GM10266 (cell line): ENCODE results near the gene IFFO2.
"Not testable (repeated sequence)": the region's sequence is repeated elsewhere in the genome, so short reads cannot be mapped to it uniquely, and the experiment has no call there.

Experiments
- DNase-seq: peaks from one replicate; pipeline ENCODE4 v3.0.0; 2012; ENCODE audit errors: extremely low spot score
- TF ChIP-seq, protein P1 (sequence below): IDR thresholded peaks from 2 replicates; pipeline ENCODE4 v1.5.1; 2012; ENCODE audit warnings: mild to moderate bottlenecking, low read depth; ENCODE audit not compliant: control insufficient read depth, insufficient read depth; ENCODE audit errors: missing control alignments

Gene IFFO2

DNA sequence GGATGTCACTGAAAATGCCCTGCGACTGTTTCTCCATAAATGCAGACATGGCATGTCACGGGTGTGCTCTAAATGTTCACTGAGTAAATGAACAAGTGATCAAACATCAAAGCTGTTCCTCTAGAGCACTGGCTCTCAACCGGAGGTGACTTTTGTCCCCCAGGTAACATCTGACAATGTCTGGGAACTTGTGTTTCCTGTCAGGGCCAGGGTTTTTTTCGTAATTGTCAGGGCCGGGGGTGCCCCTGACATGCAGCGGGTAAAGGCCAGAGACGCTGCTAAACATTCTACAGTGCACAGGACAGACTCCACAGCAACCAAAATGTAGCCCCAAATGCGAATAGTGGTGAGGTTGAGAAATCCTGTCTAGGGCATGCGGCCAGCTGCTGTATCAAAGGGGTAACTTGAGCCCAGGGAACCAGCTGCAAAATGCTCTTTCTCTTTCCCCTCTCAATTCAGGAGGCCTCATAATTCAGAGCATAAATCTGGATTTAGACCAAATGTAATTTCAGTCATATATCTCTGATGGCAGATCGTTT lies 56.1 kb downstream of the IFFO2 start:
- no peak for DNase-seq

DNA sequence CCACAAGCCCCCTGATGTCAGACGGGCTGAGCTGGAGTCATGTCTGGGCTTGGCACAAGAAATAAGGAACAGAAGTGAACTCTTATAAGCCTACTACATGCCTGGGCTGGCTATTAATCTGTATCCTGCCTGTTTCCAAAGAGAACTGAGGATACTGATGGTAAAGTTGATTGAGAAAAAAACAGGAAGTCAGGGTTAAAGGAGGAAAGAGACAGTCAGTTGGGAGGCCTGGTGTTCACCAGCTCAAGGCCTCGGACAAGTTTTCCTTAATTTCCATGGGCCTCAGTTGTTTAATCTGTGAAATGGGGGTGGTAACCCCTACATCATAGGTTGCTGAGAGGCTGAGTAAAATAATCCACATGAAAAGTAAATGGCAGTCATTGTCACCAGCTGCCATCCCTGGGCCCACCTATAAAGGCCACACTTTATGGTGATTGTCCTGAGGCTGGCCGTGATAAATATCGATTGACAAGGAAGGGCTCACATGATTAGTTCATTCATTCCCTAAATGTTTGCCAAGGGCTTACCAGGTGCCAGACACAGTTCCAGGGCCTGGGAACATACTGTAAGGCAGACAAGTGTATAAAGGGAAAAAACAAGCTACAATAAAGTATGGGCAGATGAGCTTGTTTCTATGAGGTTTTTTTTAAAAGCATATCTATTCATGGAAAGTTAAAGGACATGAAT lies 57.0 kb downstream of the IFFO2 start:
- DNase-seq = no peak
- TF ChIP-seq, protein P1, sequence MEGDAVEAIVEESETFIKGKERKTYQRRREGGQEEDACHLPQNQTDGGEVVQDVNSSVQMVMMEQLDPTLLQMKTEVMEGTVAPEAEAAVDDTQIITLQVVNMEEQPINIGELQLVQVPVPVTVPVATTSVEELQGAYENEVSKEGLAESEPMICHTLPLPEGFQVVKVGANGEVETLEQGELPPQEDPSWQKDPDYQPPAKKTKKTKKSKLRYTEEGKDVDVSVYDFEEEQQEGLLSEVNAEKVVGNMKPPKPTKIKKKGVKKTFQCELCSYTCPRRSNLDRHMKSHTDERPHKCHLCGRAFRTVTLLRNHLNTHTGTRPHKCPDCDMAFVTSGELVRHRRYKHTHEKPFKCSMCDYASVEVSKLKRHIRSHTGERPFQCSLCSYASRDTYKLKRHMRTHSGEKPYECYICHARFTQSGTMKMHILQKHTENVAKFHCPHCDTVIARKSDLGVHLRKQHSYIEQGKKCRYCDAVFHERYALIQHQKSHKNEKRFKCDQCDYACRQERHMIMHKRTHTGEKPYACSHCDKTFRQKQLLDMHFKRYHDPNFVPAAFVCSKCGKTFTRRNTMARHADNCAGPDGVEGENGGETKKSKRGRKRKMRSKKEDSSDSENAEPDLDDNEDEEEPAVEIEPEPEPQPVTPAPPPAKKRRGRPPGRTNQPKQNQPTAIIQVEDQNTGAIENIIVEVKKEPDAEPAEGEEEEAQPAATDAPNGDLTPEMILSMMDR = no peak

More for the DNA sequence above, 56.1 kb downstream of the IFFO2 start:
- TF ChIP-seq, protein P1 = no peak

DNA sequence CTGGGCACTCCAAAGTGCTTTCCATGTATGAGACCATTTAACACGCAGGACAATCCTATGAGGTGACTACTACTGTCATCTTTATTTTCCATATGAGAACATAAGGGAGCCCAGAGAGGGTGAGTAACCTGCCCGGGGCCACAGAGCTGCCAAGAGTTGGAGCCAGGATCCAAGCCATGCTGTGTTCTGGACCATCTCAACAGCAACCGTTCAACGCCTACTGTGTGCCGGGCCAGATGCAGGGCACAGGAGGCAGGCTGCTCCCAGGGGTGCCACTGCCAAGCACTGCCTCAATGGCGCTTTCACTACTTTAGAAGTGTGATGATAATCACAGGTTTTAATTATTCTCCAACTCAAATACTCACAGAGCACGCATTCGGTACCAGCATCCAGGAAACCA lies 57.9 kb downstream of the IFFO2 start:
- DNase-seq = no peak
- TF ChIP-seq, protein P1 = no peak

DNA sequence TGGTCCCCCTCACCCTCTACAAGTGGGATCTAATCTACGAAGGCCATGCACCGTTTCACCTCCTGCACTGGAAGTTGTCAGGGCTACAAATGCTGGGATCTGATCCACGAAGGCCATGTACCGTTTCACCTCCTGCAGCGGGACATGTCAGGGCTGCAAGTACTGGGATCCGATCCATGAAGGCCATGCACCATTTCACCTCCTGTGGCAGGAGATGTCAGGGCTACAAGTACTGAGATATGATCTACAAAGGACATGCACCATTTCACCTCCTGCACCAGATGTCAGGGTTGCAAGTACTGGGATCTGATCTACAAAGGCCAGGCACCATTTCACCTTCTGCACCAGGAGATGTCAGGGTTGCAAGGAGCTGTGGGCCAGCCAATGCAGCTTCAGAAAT lies 61.2 kb downstream of the IFFO2 start:
- no peak for DNase-seq
- TF ChIP-seq, protein P1 = no peak

DNA sequence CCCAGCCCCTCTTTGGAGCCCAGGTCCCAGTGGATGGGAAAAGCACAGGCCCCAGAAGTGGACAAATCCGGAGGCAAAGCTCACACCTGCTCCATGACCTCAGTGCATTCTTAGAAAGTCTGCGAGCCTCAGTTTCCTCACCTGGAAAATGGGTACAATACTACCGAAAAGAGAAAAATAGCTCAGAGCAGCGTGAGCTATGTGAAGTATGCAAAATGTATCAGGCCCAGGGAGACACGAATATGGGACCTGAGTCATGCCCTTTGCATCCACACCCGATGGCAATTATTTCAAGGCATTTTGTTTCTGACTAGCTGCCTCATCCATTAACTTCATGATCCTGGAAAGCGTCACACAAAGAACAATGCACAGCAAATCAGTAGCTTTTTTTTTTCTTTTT lies 63.4 kb downstream of the IFFO2 start:
- TF ChIP-seq, protein P1 = no peak
- DNase-seq = no peak

DNA sequence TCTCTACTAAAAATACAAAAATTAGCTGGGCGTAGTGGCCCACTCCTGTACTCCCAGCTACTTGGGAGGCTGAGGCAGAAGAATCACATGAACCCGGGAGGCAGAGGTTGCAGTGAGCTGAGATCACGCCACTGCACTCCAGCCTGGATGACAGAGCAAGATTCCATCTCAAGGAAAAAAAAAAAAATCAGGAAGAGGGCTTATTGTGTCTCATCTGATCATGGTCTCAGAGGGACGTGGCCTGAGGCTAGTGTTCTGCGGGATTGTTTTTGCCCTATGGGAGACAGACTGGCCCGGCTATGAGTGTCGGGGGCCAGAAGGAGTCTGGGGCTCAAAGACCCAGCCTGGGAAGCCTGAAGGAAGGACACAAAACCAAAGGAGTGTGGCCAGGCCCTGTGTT lies 64.6 kb downstream of the IFFO2 start:
- not testable (repeated sequence) for DNase-seq

DNA sequence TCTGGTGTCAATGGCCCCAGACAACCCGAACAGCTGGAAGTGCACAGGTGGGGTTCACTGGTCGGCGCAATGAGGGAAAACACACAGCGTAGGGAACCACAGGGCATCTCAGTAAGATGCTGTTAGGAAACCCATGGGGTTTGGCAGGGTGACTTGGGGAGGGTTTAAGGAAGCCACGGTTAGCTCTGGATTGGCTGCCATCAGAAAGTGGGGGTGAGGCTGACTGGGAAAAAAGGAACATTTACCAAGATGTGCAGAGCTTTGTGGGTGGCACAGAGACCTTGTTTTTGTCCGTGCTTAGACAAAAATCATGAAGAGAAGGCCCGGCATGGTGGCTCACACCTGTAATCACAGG lies 65.1 kb downstream of the IFFO2 start:
- TF ChIP-seq, protein P1 = no peak
- no peak for DNase-seq

DNA sequence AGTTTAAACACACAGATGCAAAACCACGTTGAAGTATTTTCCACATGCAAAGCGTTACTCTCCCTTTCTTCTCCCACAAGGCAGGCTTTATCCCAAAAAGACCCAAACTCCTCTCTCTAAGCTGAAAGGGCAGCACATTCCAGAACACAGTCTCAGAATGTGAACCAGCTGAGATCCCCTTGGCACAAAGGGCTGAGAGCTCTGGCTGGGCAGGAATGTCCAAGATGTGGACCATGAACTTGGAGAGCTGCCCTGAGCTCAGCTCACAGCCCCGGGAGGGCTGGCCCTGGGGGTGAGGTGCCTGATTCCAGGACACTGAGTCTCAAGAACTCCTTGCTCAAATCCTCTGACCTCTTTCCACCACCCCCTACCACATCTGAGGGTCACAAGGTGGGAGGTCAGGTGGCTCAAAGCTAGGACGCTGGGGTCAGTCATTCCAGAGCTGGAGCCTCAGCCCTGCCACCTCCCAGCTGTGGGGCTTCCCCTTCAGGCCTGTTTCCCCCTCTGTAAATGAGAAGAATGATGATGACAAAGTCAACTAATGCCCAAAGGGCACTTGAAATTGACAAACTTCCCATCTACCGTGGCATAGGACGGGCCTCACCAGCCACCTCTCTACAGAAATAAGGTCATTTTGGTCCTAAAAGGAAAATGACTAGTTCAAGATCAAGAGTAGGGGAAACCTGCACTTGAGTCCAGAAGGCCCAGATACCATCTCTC lies 65.6 kb downstream of the IFFO2 start:
- TF ChIP-seq, protein P1 = no peak
- no peak for DNase-seq
